HFF-Myc (cell line): ENCODE data around the gene ASB4.
"Not testable (repeated sequence)": the region's sequence is repeated elsewhere in the genome, so short reads cannot be mapped to it uniquely, and the experiment has no call there.

ENCODE experiments used
- DNase-seq: peaks from one replicate; pipeline ENCODE4 v3.0.0-alpha.2; 2011; ENCODE audit warnings: low read depth; ENCODE audit errors: extremely low read depth
- H3K4me3 ChIP-seq: replicated peaks from 2 replicates; pipeline ENCODE4 v1.5.1; 2011; ENCODE audit warnings: low read depth, mild to moderate bottlenecking, control low read depth, low read length
- CTCF ChIP-seq: IDR thresholded peaks from 2 replicates; pipeline ENCODE4 v1.5.1; 2012; ENCODE audit warnings: mild to moderate bottlenecking, low read depth, low read length, control low read depth; ENCODE audit errors: missing control alignments

Gene ASB4

DNA sequence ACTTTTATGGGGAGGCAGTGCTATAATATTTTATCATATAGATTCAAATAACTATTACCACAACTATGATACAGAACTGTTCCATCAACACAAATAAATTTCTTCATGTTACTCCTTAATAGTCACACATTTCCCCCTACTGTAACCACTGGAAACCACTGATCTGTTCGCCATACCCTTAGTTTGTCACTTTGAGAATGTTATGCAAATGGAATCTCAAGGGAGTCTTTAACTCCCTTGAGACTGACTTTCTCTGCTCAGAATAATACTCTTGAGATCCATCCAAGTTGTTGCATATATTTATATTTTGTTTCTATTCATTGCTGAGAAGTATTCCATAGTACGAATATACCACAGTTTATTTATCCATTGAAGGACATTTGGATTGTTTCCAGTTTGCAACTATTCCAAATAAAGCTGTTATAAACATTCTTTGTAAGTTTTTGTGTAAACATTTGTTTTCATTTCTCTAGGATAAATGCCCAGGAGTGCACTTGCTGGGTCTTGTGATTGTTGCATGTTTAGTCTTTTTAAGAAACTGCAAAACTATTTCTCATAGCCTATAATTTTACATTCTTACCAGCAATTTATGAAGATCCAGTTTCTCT is 31.2 kb upstream of the ASB4 start:
- DNase-seq = no peak
- H3K4me3 ChIP-seq = no peak overlapping the region
- no peak for TF ChIP-seq CTCF

GRCh38 chr7:95457947-95458346 is 27.8 kb upstream of the ASB4 start:
- no peak for TF ChIP-seq CTCF
- DNase-seq = no peak
- H3K4me3 ChIP-seq = no peak overlapping the region

DNA sequence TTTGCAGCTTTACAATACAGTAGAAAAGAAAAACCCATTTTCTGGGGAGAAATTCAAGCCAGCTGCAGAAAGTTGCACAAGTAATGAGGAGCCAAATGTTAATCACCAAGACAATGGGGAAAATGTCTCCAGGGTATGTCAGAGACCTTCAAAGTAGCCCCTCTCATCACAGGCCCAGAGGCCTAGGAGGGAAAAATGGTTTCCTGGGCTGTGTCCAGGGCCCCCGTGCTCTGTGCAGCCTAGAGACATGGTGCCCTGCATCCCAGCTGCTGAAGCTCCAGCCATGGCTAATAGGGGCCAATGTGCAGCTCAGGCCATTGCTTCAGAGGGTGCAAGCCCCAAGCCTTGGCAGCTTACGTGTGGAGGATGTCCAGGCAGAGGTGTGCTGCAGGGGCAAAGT is 25.1 kb upstream of the ASB4 start:
- DNase-seq = not testable (repeated sequence)

DNA sequence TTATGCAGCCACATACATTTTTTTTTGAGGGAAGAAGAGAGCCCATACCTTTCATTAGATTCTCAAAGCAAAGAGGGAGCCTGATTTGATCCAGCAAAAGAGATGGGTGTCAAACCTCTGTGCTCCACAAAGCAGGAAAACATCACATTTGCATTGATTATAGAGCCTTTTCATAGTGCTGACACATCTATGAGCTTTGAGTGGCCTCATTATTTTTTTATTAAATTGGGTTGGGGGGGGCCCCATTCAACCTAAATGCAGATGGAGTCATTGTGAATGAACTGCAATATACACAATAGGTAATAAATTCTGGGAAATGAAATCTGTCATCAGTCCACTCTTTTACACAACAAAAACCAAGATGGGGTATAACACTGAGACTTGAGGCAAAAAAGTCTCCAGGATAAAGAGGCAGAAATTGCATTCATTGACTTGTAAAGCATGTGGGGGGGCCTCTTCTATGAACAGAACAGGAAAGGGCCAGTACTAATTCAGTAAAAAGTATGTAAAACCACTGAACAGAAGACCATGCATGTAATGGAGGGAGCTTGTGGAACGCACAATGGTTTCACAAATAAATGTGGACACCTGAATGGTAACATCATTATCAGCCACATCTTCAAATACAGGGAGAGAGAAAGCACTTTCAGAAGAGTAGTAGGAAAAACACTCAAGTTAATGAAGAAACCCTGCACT is 17.7 kb upstream of the ASB4 start:
- no peak for TF ChIP-seq CTCF
- no peak overlapping the region for H3K4me3 ChIP-seq
- no peak for DNase-seq

More for the DNA sequence above, 25.1 kb upstream of the ASB4 start:
- not testable (repeated sequence) for H3K4me3 ChIP-seq

DNA sequence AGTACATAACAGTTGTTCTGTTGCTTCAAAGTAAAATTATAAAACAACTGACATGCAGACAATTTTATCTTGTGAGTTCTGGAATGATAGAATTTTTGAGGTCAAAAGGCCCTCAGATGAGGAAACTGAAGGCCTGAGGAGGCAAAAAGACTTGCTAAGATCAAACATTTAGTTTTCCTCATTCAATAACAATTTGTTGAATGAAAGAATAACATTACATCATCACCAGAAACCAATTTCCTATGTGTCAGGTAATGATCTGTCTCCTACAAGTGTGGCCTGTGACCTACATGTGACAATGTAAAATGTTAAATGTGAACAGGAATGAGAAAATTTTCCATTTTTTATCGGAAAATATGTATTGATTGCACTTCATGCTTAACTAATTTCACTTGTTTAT is 16.6 kb upstream of the ASB4 start:
- TF ChIP-seq CTCF = no peak
- H3K4me3 ChIP-seq = no peak overlapping the region
- no peak for DNase-seq

DNA sequence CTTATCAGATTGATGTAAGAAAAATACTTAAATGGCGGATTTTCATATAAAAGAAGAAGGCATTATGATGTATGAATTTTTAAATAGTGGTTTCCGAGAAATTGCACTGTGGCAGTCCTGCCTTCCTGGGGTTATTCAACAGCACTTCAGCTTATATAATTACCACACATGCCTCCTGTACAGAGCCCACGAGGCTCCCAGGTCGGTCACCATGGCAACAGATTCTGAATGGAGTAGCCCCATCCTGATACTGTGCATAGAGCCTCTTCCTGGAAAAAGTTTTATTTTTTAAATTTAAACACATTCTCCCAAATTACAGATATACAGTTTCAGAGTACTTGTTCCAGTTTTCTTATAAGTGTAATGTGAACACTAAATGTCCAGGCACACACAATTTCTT is 15.9 kb upstream of the ASB4 start:
- TF ChIP-seq CTCF = no peak
- H3K4me3 ChIP-seq = no peak overlapping the region
- DNase-seq = no peak

DNA sequence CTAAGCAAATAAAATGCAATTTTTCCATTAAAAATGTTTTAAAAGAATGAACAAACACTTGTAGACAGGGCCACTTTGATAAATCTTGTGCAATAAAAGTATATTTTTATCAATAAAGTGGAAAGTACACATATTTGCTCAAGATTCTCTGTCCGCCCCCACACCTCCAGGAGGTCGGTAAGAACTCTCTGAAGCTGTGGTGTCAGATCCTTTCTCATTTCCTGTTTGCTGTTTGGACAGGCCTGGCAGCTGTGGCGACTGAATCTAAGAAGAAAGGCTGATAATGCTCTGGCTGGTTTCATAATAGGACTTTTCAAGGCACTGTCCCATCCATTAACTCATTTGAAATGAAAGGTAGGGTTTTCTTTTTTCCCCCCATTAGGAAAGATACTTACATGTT is 15.3 kb upstream of the ASB4 start:
- DNase-seq = no peak

More for the DNA sequence above, 15.3 kb upstream of the ASB4 start:
- TF ChIP-seq CTCF = no peak
- no peak overlapping the region for H3K4me3 ChIP-seq
